Breast epithelium (tissue), 3 donors: Measurements from ENCODE around the gene USP6NL.

Source experiments
- POLR2A ChIP-seq: fragments of 450-650 bp; IDR thresholded peaks from one replicate; pipeline ENCODE4 v1.6.1; 2016; ENCODE audit warnings: antibody characterized with exemption, mild to moderate bottlenecking, moderate library complexity
- TF ChIP-seq, protein P1 (sequence below), 3 donors: fragments of 450-650 bp; IDR thresholded peaks; one replicate each; pipeline ENCODE4 v1.5.1; 2016 to 2017; ENCODE audit warnings: antibody characterized with exemption in 3 of 3, mild to moderate bottlenecking in 3 of 3, moderate library complexity in 3 of 3

GRCh38 chr10:11595395-11595692 lies 16.1 kb downstream of the USP6NL start:
- no peak for TF ChIP-seq POLR2A
- TF ChIP-seq, protein P1, sequence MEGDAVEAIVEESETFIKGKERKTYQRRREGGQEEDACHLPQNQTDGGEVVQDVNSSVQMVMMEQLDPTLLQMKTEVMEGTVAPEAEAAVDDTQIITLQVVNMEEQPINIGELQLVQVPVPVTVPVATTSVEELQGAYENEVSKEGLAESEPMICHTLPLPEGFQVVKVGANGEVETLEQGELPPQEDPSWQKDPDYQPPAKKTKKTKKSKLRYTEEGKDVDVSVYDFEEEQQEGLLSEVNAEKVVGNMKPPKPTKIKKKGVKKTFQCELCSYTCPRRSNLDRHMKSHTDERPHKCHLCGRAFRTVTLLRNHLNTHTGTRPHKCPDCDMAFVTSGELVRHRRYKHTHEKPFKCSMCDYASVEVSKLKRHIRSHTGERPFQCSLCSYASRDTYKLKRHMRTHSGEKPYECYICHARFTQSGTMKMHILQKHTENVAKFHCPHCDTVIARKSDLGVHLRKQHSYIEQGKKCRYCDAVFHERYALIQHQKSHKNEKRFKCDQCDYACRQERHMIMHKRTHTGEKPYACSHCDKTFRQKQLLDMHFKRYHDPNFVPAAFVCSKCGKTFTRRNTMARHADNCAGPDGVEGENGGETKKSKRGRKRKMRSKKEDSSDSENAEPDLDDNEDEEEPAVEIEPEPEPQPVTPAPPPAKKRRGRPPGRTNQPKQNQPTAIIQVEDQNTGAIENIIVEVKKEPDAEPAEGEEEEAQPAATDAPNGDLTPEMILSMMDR (IDR thresholded peaks at IDR 0.05) = no peak
